ENCODE results near the gene NIT1. TPM values are rescaled to one million over a fixed set of nuclear protein-coding genes. Genes with fewer than 3 reads are reported as not detected.

NIT1 gene
- total RNA-seq, 4 donors from 2014 or later = 36.4 to 50.4 (median 47.9) TPM

GRCh38 chr1:161119092-161119903, 1.4 kb downstream of the NIT1 start:
- intact Hi-C loops (cut with DNase I) = no loop called here
- WGBS, 2 donors = 28 to 31% methylated on average over 10 of the region's 10 CpGs
- H3K4me1 ChIP-seq = peaks cover 20 to 36% of the 10 kb centered on the region in 2 donors
- TF ChIP-seq POLR2A (IDR thresholded peaks at IDR 0.05) (no peak), CTCF (IDR thresholded peaks at IDR 0.05) (peak in 3 of 6 experiments; percentile 24 to 39 (median 27))
- no peaks in the 10 kb centered on the region for H3K27me3 ChIP-seq
- peak; percentile 59 to 76 for DNase-seq
- peaks cover 30 to 35% of the 10 kb centered on the region in 2 donors for H3K36me3 ChIP-seq
- no peaks in the 10 kb centered on the region for H3K9me3 ChIP-seq
- peak overlapping the region in 1 of 3 donors; percentile 79 for H3K4me3 ChIP-seq (replicated peaks in 1 of 3)
- peak overlapping the region; percentile 78 to 93 (median 93) for H3K27ac ChIP-seq

GRCh38 chr1:161121042-161121650, 3.2 kb downstream of the NIT1 start:
- H3K36me3 ChIP-seq = peaks cover 33 to 38% of the 10 kb centered on the region in 2 donors

GRCh38 chr1:161121834-161122233, 3.9 kb downstream of the NIT1 start:
- no peaks in the 10 kb centered on the region for H3K27me3 ChIP-seq
- intact Hi-C loops (cut with DNase I) = no loop called here
- H3K27ac ChIP-seq = no peak overlapping the region
- no peak for DNase-seq
- 68 to 72% methylated on average over 4 of the region's 4 CpGs for WGBS, 2 donors
- no peaks in the 10 kb centered on the region for H3K9me3 ChIP-seq
- peaks cover 15 to 25% of the 10 kb centered on the region in 2 donors for H3K4me1 ChIP-seq
- H3K36me3 ChIP-seq = peaks cover 33 to 38% of the 10 kb centered on the region in 2 donors
- H3K4me3 ChIP-seq (replicated peaks in 1 of 3) = no peak overlapping the region
- TF ChIP-seq CTCF (IDR thresholded peaks at IDR 0.05) = no peak
- TF ChIP-seq POLR2A (IDR thresholded peaks at IDR 0.05) = no peak

More at GRCh38 chr1:161121042-161121650, 3.2 kb downstream of the NIT1 start:
- Histone ChIP-seq H3K27me3 (no peaks in the 10 kb centered on the region), H3K27ac (no peak overlapping the region), H3K4me3 (replicated peaks in 1 of 3) (no peak overlapping the region), H3K9me3 (no peaks in the 10 kb centered on the region), H3K4me1 (peaks cover 20 to 32% of the 10 kb centered on the region in 2 donors)
- TF ChIP-seq POLR2A (IDR thresholded peaks at IDR 0.05) (no peak), CTCF (IDR thresholded peaks at IDR 0.05) (no peak)
- no peak for DNase-seq
- WGBS, 2 donors = 96% methylated on average over 3 of the region's 3 CpGs
- intact Hi-C loops (cut with DNase I) = no loop called here

DNA sequence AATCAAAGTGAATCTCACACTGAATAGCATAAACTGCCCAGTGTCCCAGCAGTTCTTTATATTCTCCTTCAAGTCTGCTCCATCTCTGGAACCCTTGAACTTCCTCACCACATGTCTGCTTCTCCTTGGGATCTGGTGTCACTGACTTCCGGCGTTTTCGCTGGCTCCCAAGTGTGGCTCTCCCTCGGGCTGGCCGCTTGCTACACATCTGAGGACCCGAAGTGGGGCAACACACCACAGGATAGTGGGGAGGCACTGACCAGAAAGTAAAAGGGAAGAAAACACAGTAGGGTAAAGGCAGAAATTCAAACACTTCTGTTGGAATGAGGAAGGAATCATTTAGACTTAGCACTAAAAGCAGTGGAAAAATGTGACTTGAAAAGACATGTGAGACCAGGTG, 5.1 kb downstream of the NIT1 start:
- no peak for DNase-seq
- TF ChIP-seq POLR2A (IDR thresholded peaks at IDR 0.05) (no peak), CTCF (IDR thresholded peaks at IDR 0.05) (no peak)
- 90 to 92% methylated on average over 6 of the region's 6 CpGs for WGBS, 2 donors
- intact Hi-C loops (cut with DNase I) = no loop called here
- Histone ChIP-seq H3K9me3 (no peaks in the 10 kb centered on the region), H3K27ac (no peak overlapping the region), H3K36me3 (peaks cover 39 to 42% of the 10 kb centered on the region in 2 donors), H3K4me1 (peaks cover 10 to 22% of the 10 kb centered on the region in 2 donors), H3K27me3 (no peaks in the 10 kb centered on the region), H3K4me3 (replicated peaks in 1 of 3) (no peak overlapping the region)

DNA sequence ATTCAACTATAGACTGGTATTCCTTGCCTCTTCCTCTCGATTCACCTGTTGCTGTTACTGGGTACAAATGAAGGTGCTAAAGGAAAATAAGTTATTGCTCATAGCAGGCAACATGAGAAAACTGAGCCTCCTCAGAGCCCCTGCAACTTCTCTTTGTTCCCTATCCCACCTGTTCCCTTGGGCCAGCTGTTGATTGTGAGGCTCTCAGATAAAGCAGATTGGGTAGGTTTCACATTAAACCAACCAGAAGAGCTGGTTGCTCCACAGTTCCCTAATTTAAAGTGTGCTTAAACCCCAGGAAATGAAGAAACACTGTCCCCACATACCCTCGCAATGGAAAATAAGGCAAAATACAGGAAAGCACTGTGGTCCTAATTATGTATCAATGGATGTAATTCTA, 9.7 kb downstream of the NIT1 start:
- Histone ChIP-seq H3K27ac (no peak overlapping the region), H3K9me3 (no peaks in the 10 kb centered on the region), H3K4me1 (peaks cover 11 to 18% of the 10 kb centered on the region in 2 donors), H3K27me3 (no peaks in the 10 kb centered on the region), H3K4me3 (replicated peaks in 1 of 3) (no peak overlapping the region), H3K36me3 (peaks cover 26 to 28% of the 10 kb centered on the region in 2 donors)
- TF ChIP-seq POLR2A (IDR thresholded peaks at IDR 0.05) (no peak), CTCF (IDR thresholded peaks at IDR 0.05) (no peak)
- no peak for DNase-seq
- 90 to 92% methylated on average over 2 of the region's 2 CpGs for WGBS, 2 donors
- intact Hi-C loops (cut with DNase I) = no loop called here

Measured in thyroid gland (tissue), 4 donors.